Amniotic stem cell (primary cell): ENCODE measurements around the gene CCDC9B.
A peak's percentile ranks its signal among the peaks of the same experiment; 100 is the strongest.

Experiments used
- DNase-seq: peaks from one replicate; lab custom pipeline; 2025; lab: John Stamatoyannopoulos, UW

Gene CCDC9B

GRCh38 chr15:40340740-40341400 is at the start of gene CCDC9B:
Gene CCDC9B (minus strand): TSS chr15:40340939. CDS start chr15:40340819, 120 bp downstream.
- DNase-seq = peak; percentile 70

GRCh38 chr15:40389824-40390595 is 49.3 kb upstream of the CCDC9B start:
- DNase-seq = no peak

GRCh38 chr15:40388941-40389823 is 48.4 kb upstream of the CCDC9B start:
- no peak for DNase-seq

- no peak for DNase-seq
These were observed 45.7 kb upstream of the CCDC9B start for GRCh38 chr15:40386480-40386879.

- DNase-seq = peak; percentile 94
These were observed 42.1 kb upstream of the CCDC9B start, which contains the start of gene KNSTRN for GRCh38 chr15:40382580-40383456. Gene KNSTRN (plus strand): TSS chr15:40382721. CDS start chr15:40382836, 115 bp downstream.

GRCh38 chr15:40381818-40382529 is 41.2 kb upstream of the CCDC9B start:
- no peak for DNase-seq

GRCh38 chr15:40380636-40381035 is 39.9 kb upstream of the CCDC9B start:
- no peak for DNase-seq

GRCh38 chr15:40379853-40380252 is 39.1 kb upstream of the CCDC9B start:
- DNase-seq = peak; percentile 90

- DNase-seq = no peak
These were observed 38.6 kb upstream of the CCDC9B start for GRCh38 chr15:40379374-40379773.

- no peak for DNase-seq
These were observed 36.9 kb upstream of the CCDC9B start for GRCh38 chr15:40377606-40378005.

- no peak for DNase-seq
These were observed 32.2 kb upstream of the CCDC9B start for GRCh38 chr15:40372981-40373380.

- DNase-seq = no peak
These were observed 29.2 kb upstream of the CCDC9B start for GRCh38 chr15:40369971-40370370.

GRCh38 chr15:40369474-40369869 is 28.7 kb upstream of the CCDC9B start:
- DNase-seq = no peak

- DNase-seq = no peak
These were observed 28.2 kb upstream of the CCDC9B start for GRCh38 chr15:40368719-40369473.

GRCh38 chr15:40367686-40368611 is 27.2 kb upstream of the CCDC9B start:
- peak; percentile 73 for DNase-seq

- no peak for DNase-seq
These were observed 26.6 kb upstream of the CCDC9B start for GRCh38 chr15:40367371-40367685.

GRCh38 chr15:40366457-40367370 is 26.0 kb upstream of the CCDC9B start:
- no peak for DNase-seq
